Activated naive CD8-positive, alpha-beta T cell treated with anti-CD3 and anti-CD28 coated beads for 36 hours (primary cell): ENCODE results near the gene MTARC1. TPM values are rescaled to one million over a fixed set of nuclear protein-coding genes. Genes with fewer than 3 reads are reported as not detected.

Experiments
- DNase-seq: peaks from one replicate; pipeline ENCODE4 v3.0.0; 2021
- H3K27ac Mint-ChIP-seq: one replicate; pipeline ENCODE4 v1.8.0; 2022; ENCODE audit warnings: mild to moderate bottlenecking, moderate library complexity, mixed read lengths
- H3K27me3 Mint-ChIP-seq: one replicate; pipeline ENCODE4 v1.8.0; 2022; ENCODE audit warnings: mild to moderate bottlenecking, mixed read lengths
- H3K36me3 Mint-ChIP-seq: one replicate; pipeline ENCODE4 v1.8.0; 2021; ENCODE audit warnings: mild to moderate bottlenecking, mixed read lengths
- H3K4me1 Mint-ChIP-seq: one replicate; pipeline ENCODE4 v1.8.0; 2021; ENCODE audit warnings: mixed read lengths
- H3K4me3 Mint-ChIP-seq: one replicate; pipeline ENCODE4 v1.8.0; 2022; ENCODE audit warnings: mild to moderate bottlenecking, moderate library complexity, mixed read lengths
- H3K9me3 Mint-ChIP-seq: one replicate; pipeline ENCODE4 v1.8.0; 2022; ENCODE audit warnings: mixed read lengths
- total RNA-seq, 2 experiments: library from RNA; stranded (reverse); gene quantifications; one replicate each; pipeline ENCODE4 v1.2.3, GENCODE V29; 2021

The MTARC1 gene
- total RNA-seq, 2 experiments from 2014 or later: 0.33 TPM; not detected in 1

GRCh38 chr1:220826729-220827128 lies 40.0 kb downstream of the MTARC1 start:
- no peaks in the 10 kb centered on the region for H3K4me1 Mint-ChIP-seq
- H3K9me3 Mint-ChIP-seq: no peaks in the 10 kb centered on the region
- H3K36me3 Mint-ChIP-seq: no peaks in the 10 kb centered on the region
- no peak for DNase-seq
- H3K27me3 Mint-ChIP-seq: peaks cover 24% of the 10 kb centered on the region
- no peak overlapping the region for H3K27ac Mint-ChIP-seq
- no peak overlapping the region for H3K4me3 Mint-ChIP-seq

- Mint-ChIP-seq H3K4me1 (no peaks in the 10 kb centered on the region), H3K27ac (no peak overlapping the region), H3K36me3 (no peaks in the 10 kb centered on the region), H3K4me3 (no peak overlapping the region), H3K9me3 (no peaks in the 10 kb centered on the region), H3K27me3 (peaks cover 18% of the 10 kb centered on the region)
- DNase-seq: no peak
Measured at GRCh38 chr1:220827445-220828178, 40.9 kb downstream of the MTARC1 start.

- Mint-ChIP-seq H3K27me3 (peaks cover 18% of the 10 kb centered on the region), H3K9me3 (no peaks in the 10 kb centered on the region), H3K36me3 (no peaks in the 10 kb centered on the region), H3K4me3 (no peak overlapping the region), H3K27ac (no peak overlapping the region), H3K4me1 (no peaks in the 10 kb centered on the region)
- no peak for DNase-seq
Measured at GRCh38 chr1:220828179-220828490, 41.4 kb downstream of the MTARC1 start.

DNA sequence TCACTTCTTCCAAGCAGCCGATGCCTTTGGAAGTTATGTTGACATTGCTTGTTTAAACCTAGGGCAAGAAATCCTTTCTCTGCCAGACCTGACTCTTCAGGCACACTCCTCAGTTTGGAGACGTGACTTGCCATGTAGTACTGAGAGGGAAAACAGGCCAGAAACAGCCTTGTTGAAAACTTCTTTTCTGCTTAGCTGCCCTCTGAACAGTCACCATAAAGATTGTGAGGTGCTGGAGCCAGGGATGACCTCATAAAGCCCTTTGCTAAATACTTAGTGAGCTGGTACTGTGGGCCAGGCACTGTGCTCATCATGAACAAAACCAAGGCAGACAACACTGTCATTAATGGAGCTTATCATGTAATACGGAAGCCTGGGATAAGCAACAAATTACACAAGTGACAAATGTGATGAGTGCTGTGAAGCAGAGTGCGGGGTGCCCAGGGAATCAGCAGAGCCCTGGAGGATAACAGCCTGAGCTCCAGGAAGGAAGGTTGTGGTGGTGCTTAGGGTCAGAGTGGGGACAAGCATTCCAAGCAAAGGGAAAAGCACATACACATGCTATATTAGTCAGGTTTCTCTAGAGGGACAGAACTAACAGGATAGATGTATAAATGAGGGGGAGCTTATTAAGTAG lies 42.4 kb downstream of the MTARC1 start:
- H3K4me3 Mint-ChIP-seq: no peak overlapping the region
- H3K9me3 Mint-ChIP-seq: no peaks in the 10 kb centered on the region
- no peak for DNase-seq
- H3K27ac Mint-ChIP-seq: no peak overlapping the region
- H3K4me1 Mint-ChIP-seq: no peaks in the 10 kb centered on the region
- H3K36me3 Mint-ChIP-seq: no peaks in the 10 kb centered on the region
- H3K27me3 Mint-ChIP-seq: peaks cover 17% of the 10 kb centered on the region

DNA sequence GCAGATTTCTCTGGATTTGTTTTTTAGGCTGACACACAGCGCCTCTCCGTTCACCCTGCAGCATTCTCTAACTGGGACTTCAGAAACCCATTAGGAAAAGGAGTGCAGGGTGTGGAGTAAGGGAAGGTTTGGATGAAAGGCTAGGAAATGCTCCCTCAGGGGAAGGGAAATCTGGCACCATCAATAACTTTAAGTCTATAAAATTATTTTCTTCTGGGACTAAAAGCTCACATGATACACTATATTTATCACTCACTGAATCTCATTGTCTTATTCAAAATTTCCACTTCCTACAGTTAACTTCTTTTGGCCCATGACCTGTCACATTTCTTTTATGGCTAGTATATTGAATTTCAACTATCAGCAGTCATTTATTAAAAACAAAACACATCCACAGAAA lies 46.7 kb downstream of the MTARC1 start:
- DNase-seq: no peak
- H3K27ac Mint-ChIP-seq: no peak overlapping the region
- no peaks in the 10 kb centered on the region for H3K4me1 Mint-ChIP-seq
- H3K27me3 Mint-ChIP-seq: peaks cover 15% of the 10 kb centered on the region
- no peaks in the 10 kb centered on the region for H3K9me3 Mint-ChIP-seq
- H3K36me3 Mint-ChIP-seq: no peaks in the 10 kb centered on the region
- no peak overlapping the region for H3K4me3 Mint-ChIP-seq

GRCh38 chr1:220834155-220834870 lies 47.6 kb downstream of the MTARC1 start:
- Mint-ChIP-seq H3K27ac (no peak overlapping the region), H3K27me3 (peaks cover 15% of the 10 kb centered on the region), H3K4me3 (no peak overlapping the region), H3K36me3 (no peaks in the 10 kb centered on the region), H3K4me1 (no peaks in the 10 kb centered on the region), H3K9me3 (no peaks in the 10 kb centered on the region)
- DNase-seq: no peak

Other genes starting within 250 kb of the MTARC1 start
- gene C1orf115, start 96.5 kb upstream of the MTARC1 start, total RNA-seq: under 1 TPM; 0.33 to 0.38 TPM
- not detected for gene MTARC2, start 38.6 kb upstream of the MTARC1 start, total RNA-seq
- gene HLX, start 92.5 kb downstream of the MTARC1 start, total RNA-seq: not detected